HG02970 (cell line): Measurements from ENCODE around the gene GNB1.
"Not testable (repeated sequence)": the region's sequence is repeated elsewhere in the genome, so short reads cannot be mapped to it uniquely, and the experiment has no call there.

Source experiments
- ATAC-seq: cut with Tn5 transposase; IDR thresholded peaks from one replicate; pipeline ENCODE4 v1.9.1; 2021; ENCODE audit warnings: mild to moderate bottlenecking, moderate library complexity, moderate number of reproducible peaks; ENCODE audit not compliant: unreplicated experiment, low FRiP score

The GNB1 gene

DNA sequence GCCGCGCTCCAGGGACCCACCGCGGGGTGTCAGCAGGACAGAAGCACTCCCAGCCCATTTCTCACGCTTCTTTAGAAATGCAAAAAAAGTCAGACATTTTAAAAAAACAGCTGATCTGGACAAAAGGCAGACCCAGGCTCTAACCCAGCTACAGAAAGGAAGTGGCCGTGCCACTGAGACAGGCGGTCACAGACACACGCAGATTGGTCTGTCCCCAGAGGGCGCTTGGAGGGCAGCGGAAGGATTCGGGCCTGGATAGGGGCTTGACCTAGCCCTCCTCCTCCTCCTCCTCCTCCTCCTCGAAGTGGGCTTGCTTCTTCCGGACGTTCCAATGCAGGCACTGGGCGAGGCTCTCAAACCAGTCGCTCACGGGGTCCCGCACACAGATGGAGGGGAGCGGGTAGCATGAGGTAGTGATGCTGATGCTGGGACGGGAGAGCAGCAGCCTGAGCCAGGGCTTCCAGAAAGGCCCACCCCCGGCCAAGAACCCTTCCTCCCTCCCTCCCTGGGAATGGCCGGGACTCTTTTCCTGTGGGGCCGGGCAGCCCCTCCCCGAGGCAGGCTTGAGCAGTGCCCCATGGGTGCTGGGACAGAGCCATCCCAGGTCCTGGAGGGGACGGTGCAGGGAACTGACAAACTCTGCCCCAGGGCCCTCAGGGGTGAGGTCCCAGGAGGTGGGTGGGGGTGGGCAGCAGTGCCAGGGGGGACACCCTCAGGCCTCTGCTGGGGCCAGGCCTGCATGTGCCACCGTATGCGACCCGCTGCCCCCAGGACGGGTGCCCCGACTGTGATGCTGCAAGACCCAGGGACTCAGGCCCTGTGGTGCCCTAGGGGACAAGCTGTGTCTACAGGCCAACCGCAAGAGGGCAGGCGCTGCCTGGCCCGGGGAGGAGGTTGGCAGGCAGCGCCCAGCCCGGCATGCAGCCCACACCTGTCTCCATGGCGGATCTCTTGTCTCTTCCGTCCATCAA is 138.0 kb downstream of the GNB1 start:
- ATAC-seq: no peak

DNA sequence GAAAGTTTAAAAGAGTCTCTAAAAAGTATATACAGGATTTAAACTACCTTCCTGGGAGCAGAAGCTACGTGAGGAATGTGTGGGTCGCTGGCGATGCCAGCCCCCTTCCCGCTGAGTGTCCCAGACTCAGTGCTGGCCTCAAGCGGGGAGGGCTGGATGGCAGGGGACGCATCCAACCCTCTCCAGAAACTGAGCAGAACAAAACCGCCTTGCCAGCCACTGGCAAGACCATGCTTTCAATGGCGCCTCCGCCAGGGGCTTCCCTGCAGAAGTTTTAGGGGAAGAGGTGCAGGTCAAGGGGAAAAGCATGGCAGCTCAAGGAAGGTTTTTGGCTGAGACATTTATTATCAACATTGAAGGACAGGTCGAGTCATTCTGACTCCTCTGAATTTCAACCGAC is 138.7 kb downstream of the GNB1 start:
- ATAC-seq: no peak

DNA sequence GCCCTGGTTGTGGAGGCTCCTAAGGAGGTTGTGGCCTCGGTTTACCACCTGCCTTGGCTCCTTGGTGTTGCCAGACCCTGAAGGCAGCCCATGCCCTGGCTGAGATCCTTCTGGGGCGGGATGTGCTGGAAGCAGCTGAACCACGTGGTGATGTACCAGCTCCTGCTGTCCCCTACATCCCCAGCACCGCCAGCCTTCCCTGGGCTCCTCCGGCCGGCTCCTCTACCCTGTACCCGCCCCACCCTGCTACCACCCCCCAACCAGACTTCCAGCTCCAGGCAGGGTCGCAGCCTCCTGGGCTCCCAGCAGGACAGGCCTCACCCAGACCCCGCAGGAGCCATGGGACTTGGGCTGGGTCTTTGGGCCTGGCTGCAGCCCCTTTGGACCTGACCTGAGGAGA is 140.9 kb downstream of the GNB1 start:
- ATAC-seq: not testable (repeated sequence)

DNA sequence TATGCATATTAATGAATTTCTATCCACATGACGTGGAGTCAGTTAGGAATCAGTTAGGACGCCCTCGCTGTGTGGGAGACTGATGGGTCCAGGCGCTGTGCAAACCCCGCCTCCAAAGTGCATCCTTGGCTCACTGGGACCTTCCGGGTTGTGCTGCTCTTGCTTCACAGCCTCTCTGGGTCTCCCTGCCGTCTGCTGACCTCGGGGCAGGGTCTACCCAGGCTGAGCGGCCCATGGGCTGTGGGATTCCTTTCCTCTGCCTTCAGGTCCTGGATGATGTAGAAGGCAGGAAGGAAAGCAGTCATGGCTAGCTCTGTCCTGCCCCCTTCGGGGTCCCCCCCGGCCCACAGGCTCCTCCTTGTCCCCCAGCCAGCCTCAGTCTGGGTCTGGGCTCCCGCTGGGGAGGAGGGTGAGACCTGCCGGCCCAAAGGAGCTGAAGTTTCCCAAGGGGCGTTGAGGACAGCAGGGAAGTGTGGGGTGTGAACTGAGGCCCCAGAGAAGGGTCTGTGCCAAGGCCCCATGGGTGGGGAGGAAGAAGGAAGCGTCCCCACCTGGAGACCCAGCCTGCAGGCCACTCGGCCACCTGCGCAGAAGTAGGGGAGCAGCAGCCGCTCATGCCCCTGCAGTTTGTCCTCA is 142.1 kb downstream of the GNB1 start:
- ATAC-seq: no peak

DNA sequence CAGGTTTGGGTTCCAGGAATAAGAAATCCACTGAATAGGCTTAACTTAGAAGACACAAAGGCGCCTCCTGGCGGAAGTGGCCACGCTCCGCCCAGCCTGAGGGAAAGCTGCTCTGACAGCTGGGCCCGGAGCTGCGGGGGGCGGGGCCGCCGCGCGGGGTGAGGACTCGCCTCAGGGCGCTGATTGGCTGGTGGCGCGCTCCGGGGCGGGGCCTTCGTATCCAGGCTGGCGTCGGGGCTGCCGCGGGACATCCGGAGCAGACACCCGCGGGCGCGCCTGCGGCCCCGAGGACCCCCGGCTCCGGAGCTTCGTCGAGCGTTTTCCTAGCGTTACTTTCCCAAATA is 144.3 kb downstream of the GNB1 start:
- ATAC-seq: peak; percentile 86

DNA sequence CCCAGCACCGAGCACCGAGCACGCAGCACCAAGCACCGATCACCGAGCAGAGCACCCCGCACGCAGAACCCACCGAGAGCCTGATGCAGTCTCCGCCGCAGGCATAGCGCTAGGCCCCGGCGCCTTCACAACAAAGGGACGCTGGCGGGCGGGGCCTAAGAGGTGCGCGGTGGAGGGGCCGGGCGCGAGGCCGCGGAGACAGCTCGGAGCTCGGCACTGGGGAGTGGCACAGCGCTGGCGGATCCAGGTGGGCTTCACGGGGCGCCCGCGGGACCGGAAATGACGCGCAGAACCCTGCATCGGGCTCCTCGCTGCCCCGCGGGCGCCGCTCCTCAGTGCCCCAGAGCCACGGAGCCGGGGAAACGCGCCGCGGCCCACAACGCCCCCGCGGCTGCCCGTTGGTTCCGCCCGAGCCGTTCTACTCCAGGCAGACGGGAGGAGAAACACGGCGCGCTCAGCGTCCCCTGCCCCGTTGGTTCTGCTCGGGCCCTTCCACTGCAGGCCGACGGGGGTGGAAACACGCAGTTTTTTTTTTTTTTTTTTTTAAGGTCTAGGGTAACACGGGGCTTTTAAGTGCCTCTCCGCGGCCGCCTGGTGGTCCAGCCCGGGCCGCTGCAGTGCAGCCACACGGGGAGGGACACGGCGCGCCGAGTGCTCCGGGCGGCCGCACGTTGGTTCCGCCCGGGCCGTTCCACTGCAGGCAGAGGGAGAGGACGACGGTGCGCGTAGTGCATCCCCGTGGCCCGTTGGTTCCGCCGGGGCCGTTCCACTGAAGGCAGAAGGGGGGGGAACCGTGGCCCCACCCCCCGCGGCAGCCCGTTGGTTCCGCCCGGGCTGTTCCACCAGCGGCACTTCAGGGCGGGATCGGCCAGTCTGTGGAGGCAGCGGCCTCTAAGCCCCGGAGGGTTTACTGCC is 145.0 kb downstream of the GNB1 start:
- ATAC-seq: peak; percentile 74

DNA sequence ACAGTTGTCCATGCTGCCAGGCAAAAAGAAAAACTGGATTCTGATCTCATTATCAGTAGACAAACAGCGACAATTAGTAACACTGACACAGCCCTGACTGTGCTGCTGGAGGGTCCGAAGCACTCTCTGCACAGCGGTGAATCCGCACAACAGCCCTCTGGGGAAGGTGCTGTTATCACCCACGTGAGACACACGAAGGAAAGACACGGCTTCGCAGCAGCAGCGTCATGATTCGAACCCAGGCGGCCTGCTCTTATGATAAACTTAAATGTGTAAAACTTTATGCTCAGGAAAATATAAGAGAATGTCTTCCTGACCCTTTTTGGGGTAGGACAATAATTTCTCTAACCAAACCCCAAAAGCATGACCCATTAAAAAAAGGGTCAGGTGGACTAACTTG is 148.4 kb downstream of the GNB1 start:
- not testable (repeated sequence) for ATAC-seq

DNA sequence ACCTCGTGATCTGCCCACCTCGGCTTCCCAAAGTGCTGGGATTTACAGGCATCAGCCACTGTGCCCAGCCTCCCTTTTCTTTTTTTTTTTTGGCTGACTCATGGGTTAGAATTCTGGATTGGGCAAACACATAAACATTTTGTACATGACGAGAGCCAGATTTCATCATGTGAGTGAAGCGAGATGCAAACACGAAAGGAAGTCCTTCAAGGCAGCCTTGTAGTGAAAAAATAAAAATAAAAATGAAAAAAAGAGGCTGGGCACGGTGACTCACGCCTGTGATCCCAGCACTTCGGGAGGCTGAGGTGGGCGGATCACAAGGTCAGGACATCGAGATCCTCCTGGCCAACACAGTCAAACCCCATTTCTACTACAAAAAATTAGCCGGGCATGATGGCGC is 149.9 kb downstream of the GNB1 start:
- ATAC-seq: not testable (repeated sequence)

DNA sequence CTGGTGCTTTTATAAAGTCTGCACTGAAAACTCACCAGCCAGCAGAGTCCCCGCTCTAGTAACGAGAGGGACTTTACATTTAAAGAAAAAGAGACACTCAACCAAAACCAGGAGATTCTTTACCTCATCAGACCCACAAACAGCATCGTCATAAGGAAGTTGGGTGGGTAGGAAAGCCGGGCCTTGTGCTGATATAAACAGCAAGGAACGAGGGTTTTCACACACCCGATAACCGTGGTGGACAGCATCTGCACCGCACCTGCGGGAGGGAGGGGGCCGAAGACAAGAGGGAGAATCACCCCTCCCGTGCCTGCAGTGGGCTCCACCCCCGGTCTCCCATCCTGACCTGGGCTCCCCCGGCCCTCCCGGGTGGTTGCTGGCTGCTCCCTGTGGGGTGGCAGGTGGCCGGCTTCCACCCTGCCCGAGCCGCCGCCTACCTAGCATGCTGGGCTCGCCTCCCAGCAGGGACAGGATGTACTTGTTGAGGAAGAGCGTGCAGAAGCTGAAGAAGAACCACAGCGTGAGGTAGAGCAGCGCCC is 152.0 kb downstream of the GNB1 start:
- not testable (repeated sequence) for ATAC-seq

DNA sequence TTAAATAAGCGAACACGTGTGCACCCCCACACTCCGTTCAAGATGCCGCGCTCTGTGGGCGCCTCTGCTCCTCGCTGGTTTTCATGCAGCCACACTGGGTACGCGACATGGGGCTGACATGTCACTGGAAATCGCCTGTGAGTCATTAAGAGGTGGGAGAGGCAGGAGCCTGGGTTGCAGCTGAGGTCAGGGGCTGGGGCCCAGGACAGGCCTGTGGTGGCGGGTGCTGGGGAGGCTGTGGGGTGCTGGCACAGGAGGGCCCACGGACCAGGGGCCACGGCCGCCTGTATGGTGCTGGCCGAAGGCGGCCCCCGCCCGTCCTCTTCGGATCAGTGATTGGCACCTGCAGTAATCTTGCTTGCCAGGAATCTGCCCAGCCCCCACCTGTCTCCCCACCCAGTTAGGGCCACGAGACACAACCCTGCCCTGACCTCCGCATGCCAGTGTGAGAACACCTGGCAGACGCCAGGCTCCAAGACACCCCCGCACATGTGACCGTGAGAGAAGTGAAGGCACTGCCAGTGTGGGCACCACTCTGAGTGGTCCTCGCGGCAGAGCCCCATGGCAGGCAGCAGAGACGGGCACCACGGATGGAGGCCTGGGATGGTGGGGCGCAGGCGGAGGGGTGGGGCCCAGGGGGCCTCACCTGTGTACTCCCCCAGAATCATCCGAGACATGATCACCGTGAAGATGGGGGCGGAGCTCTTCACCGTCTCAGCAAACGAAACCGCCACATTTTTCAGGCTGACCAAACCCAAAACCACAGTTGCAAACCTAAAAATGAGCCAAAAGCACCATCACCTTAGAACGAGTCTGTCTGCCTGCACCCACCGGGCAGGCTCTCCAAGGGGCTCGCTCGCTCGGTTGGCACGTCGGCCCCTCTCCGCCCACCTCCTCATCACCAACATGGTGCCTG is 153.0 kb downstream of the GNB1 start:
- ATAC-seq: not testable (repeated sequence)
